Stimulated activated CD4-positive, alpha-beta T cell treated with anti-CD3 and anti-CD28 coated beads, Interleukin-2, amount 100 ng/mL, for 24 hours (primary cell): ENCODE results near the gene EIF3K.

Source experiments
- DNase-seq, 2 donors: peaks; one replicate each; pipeline ENCODE4 v3.0.0-alpha.2; 2020

Gene EIF3K

DNA sequence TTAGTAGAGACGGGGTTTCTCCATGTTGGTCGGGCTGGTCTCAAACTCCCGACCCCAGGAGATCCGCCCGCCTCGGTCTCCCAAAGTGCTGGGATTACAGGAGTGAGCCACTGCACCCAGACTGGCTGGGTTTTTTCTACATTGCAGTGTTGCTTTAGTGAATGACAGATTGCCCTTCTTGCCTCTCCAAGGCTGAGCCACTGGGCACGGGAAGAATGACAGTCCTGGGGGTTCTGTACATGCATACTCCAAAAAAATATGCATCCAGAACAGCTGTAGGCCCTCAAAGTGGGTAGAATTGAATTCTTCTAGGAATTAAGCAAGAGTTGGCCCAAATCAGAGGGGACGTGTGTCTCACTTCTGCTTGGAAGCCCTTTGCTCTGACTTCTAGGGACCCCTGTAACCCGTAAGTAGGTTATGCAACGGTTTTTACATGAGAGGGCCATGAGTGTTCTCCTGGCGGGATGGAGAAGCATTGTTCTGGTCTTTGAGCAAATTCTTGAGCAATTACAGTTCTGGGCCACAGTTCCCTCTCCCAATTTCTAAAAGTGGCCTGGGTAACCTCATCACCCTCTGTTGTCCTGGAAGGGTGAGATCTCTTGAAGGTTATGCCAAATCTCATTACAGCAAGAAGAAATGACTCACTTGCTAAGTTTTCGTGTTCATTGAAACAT lies 32.1 kb downstream of the EIF3K start:
- no peak for DNase-seq

DNA sequence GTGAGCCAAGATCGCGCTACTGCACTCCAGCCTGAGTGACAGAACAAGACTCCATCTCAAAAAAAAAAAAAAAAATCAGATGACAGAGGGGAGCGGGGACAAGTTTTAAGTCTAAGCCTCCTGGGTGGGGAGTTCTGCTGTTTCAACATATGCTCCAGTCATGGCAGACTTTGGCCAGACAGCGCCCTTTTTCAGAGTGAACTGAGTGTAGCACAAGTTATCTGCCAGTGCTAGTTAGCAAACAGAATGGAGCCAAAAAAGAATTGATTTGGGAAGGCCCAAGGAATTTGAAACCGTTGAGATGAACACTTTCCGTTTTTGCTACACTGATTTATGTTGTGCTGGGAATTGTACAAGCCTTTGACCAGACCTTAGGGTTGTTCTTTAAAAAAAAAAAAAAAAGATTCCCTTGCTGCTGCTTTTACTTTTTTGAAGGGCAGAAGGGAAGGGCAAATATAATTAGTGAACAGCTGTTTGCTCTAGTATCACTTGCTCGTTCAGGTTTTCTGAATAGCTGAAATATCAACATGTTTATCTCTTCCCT lies 34.1 kb downstream of the EIF3K start:
- DNase-seq = no peak

- no peak for DNase-seq
Observed at GRCh38 chr19:38654628-38655055, 35.7 kb downstream of the EIF3K start.

- DNase-seq = peak; percentile 54 to 58
Observed at GRCh38 chr19:38655148-38655824, 36.3 kb downstream of the EIF3K start.

DNA sequence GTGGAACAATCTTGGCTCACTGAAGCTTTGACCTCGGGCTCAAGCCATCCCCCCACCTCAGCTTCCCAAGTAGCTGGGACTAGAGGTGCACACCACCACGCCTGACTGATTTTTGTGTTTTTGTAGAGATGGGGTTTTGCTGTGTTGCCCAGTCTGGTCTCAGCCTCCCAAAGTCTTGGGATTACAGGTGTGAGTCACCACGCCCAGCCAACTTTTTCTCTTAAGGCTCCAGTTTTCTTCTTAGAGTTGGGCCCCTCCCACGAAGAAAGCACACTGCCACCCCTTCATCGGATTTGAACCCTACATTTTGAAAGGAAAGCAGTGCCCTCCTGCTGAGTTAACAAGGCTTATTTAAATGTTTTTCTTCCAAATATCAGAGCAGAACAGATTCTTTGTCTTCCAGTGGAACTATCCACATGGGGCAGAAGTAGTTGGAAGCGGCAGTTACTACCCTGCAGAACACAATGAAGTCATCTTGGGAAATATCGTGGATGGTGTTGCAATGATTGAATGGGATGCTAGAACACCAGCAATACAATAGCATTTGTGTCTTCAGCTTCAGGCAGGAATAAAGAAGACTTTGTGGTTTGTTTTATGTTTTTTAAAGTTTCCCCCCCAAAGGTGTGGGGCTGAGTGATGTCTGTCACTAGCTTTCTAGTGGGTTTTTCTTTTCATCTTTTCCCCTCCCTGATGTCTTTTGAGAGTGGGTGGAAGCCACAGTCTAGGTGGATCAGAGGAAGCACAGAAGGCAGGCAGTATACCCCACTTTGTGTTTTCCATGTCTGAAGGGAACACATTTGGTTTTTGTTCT lies 37.4 kb downstream of the EIF3K start:
- DNase-seq = peak; percentile 32 to 42

GRCh38 chr19:38657633-38658222 lies 38.7 kb downstream of the EIF3K start:
- DNase-seq = no peak

- DNase-seq = no peak
Observed at GRCh38 chr19:38658462-38659306, 39.7 kb downstream of the EIF3K start.

- DNase-seq = no peak
Observed at GRCh38 chr19:38660724-38661123, 41.7 kb downstream of the EIF3K start.

- no peak for DNase-seq
Observed at GRCh38 chr19:38661136-38661535, 42.1 kb downstream of the EIF3K start.

GRCh38 chr19:38661996-38662395 lies 43.0 kb downstream of the EIF3K start:
- no peak for DNase-seq

- no peak for DNase-seq
Observed at GRCh38 chr19:38662537-38663155, 43.7 kb downstream of the EIF3K start.

- DNase-seq = no peak
Observed at GRCh38 chr19:38663156-38663651, 44.2 kb downstream of the EIF3K start.

GRCh38 chr19:38663957-38664502 lies 45.0 kb downstream of the EIF3K start:
- DNase-seq = no peak

DNA sequence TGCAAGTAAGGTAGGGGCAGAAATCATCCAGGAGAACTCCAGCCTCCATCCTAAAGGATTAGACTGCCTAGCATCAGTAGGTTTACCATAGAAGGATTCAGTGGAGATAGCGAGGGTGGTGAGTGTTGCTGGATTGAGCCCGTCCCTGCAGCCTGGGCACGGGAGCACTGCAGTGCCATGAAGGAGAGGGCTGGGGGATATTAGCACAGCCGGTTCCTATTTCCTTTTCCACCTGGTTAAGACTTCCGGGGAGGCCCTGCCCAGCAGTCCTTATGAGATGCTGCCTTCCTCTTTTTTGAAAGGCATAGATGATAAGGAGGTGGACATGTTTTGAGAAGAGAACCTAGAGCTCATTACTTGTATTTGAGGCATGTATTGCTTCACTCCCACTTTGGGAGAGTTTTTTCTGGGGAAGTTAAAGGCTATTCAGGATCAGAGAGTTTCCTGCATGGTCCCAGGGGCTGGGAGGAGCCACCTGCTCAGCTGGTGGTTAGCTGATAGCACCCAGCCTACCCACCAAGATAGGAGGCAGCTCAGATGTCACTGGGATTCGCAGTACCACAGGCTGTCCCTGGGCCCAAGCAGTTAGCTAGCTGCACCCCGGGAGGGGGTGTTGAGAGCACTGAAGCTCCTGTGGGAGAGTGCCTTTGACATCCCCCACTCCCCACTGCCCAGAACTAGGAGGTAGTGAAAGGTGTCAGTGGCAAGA lies 45.7 kb downstream of the EIF3K start:
- DNase-seq = no peak

GRCh38 chr19:38665219-38665931 lies 46.4 kb downstream of the EIF3K start:
- no peak for DNase-seq

GRCh38 chr19:38665950-38666662 lies 47.1 kb downstream of the EIF3K start:
- no peak for DNase-seq

DNA sequence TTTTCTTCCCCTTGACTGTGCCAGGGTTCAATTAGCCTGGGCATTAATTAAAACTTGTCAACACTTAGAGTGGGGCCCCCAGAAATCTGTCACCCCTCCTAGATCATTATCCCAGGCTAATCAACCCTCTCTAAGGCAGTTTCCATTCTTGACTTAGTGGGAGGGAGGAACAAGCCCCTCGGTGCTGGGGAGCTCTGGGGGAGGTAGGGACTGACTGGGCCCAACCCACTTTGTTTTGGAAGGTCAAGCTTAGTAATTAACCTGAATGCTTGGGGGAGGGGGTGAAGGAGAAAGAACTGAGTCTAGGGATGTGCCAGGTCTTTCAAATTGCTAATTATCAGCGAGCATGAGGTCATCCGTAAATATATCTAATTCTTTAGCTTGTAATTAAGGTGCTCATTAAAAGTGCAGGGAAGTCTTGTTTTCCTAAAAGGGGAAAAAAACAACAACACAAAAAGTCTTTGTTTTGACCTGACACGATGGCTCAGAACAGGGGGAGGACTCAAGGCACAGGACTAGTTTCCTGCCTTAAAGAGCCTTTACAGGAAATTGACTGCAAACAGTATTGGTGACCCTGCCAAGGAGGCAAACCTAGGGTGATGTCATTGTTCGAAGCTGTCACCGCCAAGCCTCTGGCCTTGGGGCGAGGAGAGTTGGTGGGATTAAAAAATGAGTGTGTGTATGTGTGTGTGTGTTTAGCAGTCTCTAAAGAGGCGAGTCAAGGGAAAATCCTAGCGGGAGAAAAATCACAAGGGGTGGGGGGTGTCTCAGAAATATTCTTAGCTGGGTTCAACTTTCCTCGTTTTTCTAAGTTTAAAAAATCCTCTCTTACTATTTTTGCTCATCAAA lies 47.9 kb downstream of the EIF3K start:
- DNase-seq = no peak

- no peak for DNase-seq
Observed at GRCh38 chr19:38667661-38668171, 48.7 kb downstream of the EIF3K start.
